WTC11 (cell line): ENCODE results near the gene FHOD3. TPM values are rescaled to one million over a fixed set of nuclear protein-coding genes. Genes with fewer than 3 reads are reported as not detected.

Source experiments
- ATAC-seq: fragments of 200-7000 bp; cut with Tn5 transposase; 2 replicates; pipeline ENCODE4 v1.10.0; 2021; ENCODE audit warnings: mild to moderate bottlenecking, moderate library complexity
- CTCF ChIA-PET: fragments of 300-600 bp; sonication (Branson Sonifier 250); formaldehyde crosslinking; loops from one replicate; lab custom pipeline; 2021; ENCODE audit warnings: antibody characterized with exemption; lab: Charles Lee
- POLR2A ChIA-PET: fragments of 350-600 bp; sonication (Branson Sonifier 250); formaldehyde crosslinking; loops from one replicate; lab custom pipeline; 2021; ENCODE audit warnings: antibody characterized with exemption; lab: Charles Lee
- DNase-seq: peaks from one replicate; pipeline ENCODE4 v3.0.0; 2021; ENCODE audit warnings: low spot score
- H3K27ac Mint-ChIP-seq: 2 replicates; pipeline ENCODE4 v1.8.0; 2021; ENCODE audit warnings: mixed read lengths
- H3K27me3 Mint-ChIP-seq: 2 replicates; pipeline ENCODE4 v1.8.0; 2021; ENCODE audit warnings: low read depth, mild to moderate bottlenecking, moderate library complexity, mixed read lengths
- H3K36me3 Mint-ChIP-seq: 2 replicates; pipeline ENCODE4 v1.8.0; 2021; ENCODE audit warnings: mixed read lengths
- H3K4me1 Mint-ChIP-seq: 2 replicates; pipeline ENCODE4 v1.8.0; 2022; ENCODE audit warnings: mixed read lengths
- H3K4me3 Mint-ChIP-seq: 2 replicates; pipeline ENCODE4 v1.8.0; 2021; ENCODE audit warnings: mild to moderate bottlenecking, moderate library complexity, mixed read lengths
- H3K9me3 Mint-ChIP-seq: 2 replicates; pipeline ENCODE4 v1.8.0; 2021; ENCODE audit warnings: mixed read lengths
- AR ChIP-seq: fragments of 250-450 bp; sonication (Bioruptor Pico); IDR thresholded peaks from 2 replicates; pipeline ENCODE4 v1.9.0; 2021; ENCODE audit warnings: mild to moderate bottlenecking
- ATF1 ChIP-seq: sonication (generic); formaldehyde crosslinking; IDR thresholded peaks from 2 replicates; pipeline ENCODE4 v1.8.1; 2023; ENCODE audit warnings: mild to moderate bottlenecking, moderate library complexity, missing genetic modification reagents
- CBFB ChIP-seq: sonication (generic); formaldehyde crosslinking; IDR thresholded peaks from 2 replicates; pipeline ENCODE4 v1.8.1; 2022; ENCODE audit warnings: mild to moderate bottlenecking, low read depth, missing genetic modification reagents
- CREM ChIP-seq: sonication (generic); formaldehyde crosslinking; IDR thresholded peaks from 2 replicates; pipeline ENCODE4 v1.8.1; 2022; ENCODE audit warnings: mild to moderate bottlenecking, missing genetic modification reagents, moderate library complexity
- E2F1 ChIP-seq: sonication (generic); formaldehyde crosslinking; IDR thresholded peaks from 2 replicates; pipeline ENCODE4 v1.8.0; 2022; ENCODE audit warnings: mild to moderate bottlenecking, missing genetic modification reagents
- ELF4 ChIP-seq: sonication (generic); formaldehyde crosslinking; IDR thresholded peaks from 2 replicates; pipeline ENCODE4 v1.8.1; 2022; ENCODE audit warnings: low read depth, mild to moderate bottlenecking, moderate library complexity, missing genetic modification reagents
- FOXP1 ChIP-seq: sonication (generic); formaldehyde crosslinking; IDR thresholded peaks from 2 replicates; pipeline ENCODE4 v1.8.0; 2022; ENCODE audit warnings: missing genetic modification reagents, mild to moderate bottlenecking, moderate library complexity, borderline replicate concordance
- GRHL2 ChIP-seq: fragments of 250-450 bp; sonication (Bioruptor Pico); IDR thresholded peaks from 2 replicates; pipeline ENCODE4 v1.8.0; 2022; ENCODE audit warnings: mild to moderate bottlenecking, moderate library complexity; ENCODE audit not compliant: insufficient replicate concordance, severe bottlenecking
- IRF1 ChIP-seq: sonication (generic); formaldehyde crosslinking; IDR thresholded peaks from 2 replicates; pipeline ENCODE4 v1.8.0; 2023; ENCODE audit warnings: missing genetic modification reagents
- NR3C1 ChIP-seq: sonication (generic); formaldehyde crosslinking; conservative IDR thresholded peaks from 2 replicates; pipeline ENCODE4 v1.8.1; 2023; ENCODE audit warnings: low read depth, mild to moderate bottlenecking, missing genetic modification reagents
- RORB ChIP-seq: fragments of 250-450 bp; sonication (Bioruptor Pico); IDR thresholded peaks from 2 replicates; pipeline ENCODE4 v1.9.0; 2021; ENCODE audit warnings: mild to moderate bottlenecking
- SMAD3 ChIP-seq: sonication (generic); formaldehyde crosslinking; IDR thresholded peaks from 2 replicates; pipeline ENCODE4 v1.8.0; 2022; ENCODE audit warnings: missing genetic modification reagents, mild to moderate bottlenecking, borderline replicate concordance
- TEAD1 ChIP-seq: sonication (generic); formaldehyde crosslinking; IDR thresholded peaks from 2 replicates; pipeline ENCODE4 v1.8.0; 2022; ENCODE audit warnings: mild to moderate bottlenecking, missing genetic modification reagents
- USF1 ChIP-seq: sonication (generic); formaldehyde crosslinking; IDR thresholded peaks from 2 replicates; pipeline ENCODE4 v1.8.0; 2022; ENCODE audit warnings: mild to moderate bottlenecking, missing genetic modification reagents
- ZBTB43 ChIP-seq: sonication (generic); formaldehyde crosslinking; IDR thresholded peaks from 2 replicates; pipeline ENCODE4 v1.8.1; 2023; ENCODE audit warnings: mild to moderate bottlenecking, missing genetic modification reagents
- ZNF219 ChIP-seq: sonication (generic); formaldehyde crosslinking; IDR thresholded peaks from 2 replicates; pipeline ENCODE4 v1.8.0; 2023; ENCODE audit warnings: missing genetic modification reagents, mild to moderate bottlenecking, borderline replicate concordance
- ZNF232 ChIP-seq: sonication (generic); formaldehyde crosslinking; IDR thresholded peaks from 2 replicates; pipeline ENCODE4 v1.8.0; 2022; ENCODE audit warnings: mild to moderate bottlenecking, missing genetic modification reagents
- ZNF425 ChIP-seq: fragments of 250-450 bp; sonication (Bioruptor Pico); conservative IDR thresholded peaks from 2 replicates; pipeline ENCODE4 v1.9.0; 2021; ENCODE audit warnings: mild to moderate bottlenecking
- ZNF512 ChIP-seq: sonication (generic); formaldehyde crosslinking; IDR thresholded peaks from 2 replicates; pipeline ENCODE4 v1.8.1; 2022; ENCODE audit warnings: missing genetic modification reagents, borderline replicate concordance
- total RNA-seq: library from RNA; stranded (reverse); gene quantifications from 3 replicates; pipeline ENCODE4 v1.2.3, GENCODE V29; 2021

FHOD3 gene
- total RNA-seq, 1 experiment from 2014 or later, result 3.8 TPM

- no peak for TF ChIP-seq ZNF219
- TF ChIP-seq AR (CRISPR knock-in tag), result no peak
- TF ChIP-seq SMAD3, result no peak
- TF ChIP-seq ATF1 (CRISPR knock-in tag), result no peak
- no peak for TF ChIP-seq USF1 (CRISPR knock-in tag)
- TF ChIP-seq CBFB (CRISPR knock-in tag), result no peak
- no peak for TF ChIP-seq RORB (CRISPR knock-in tag)
- TF ChIP-seq FOXP1 (CRISPR knock-in tag), result no peak
- TF ChIP-seq TEAD1, result no peak
- no peak for TF ChIP-seq ZNF425 (CRISPR knock-in tag)
- TF ChIP-seq E2F1 (CRISPR knock-in tag), result no peak
- TF ChIP-seq, all 79 proteins: peak for 0
- ChIA-PET POLR2A (no interaction called here), CTCF (interaction anchor here (0.7 kb wide), 1 partner anchor 1797 kb away, joined by 3 read pairs; no protein-coding TSS in a partner anchor)
- Mint-ChIP-seq H3K27ac (no peak overlapping the region), H3K27me3 (no peaks in the 10 kb centered on the region), H3K4me3 (no peak overlapping the region), H3K36me3 (no peaks in the 10 kb centered on the region), H3K4me1 (no peaks in the 10 kb centered on the region), H3K9me3 (no peaks in the 10 kb centered on the region)
- ATAC-seq (no peak), DNase-seq (no peak)
Observed at GRCh38 chr18:36663312-36663711, 365.8 kb downstream of the FHOD3 start.

GRCh38 chr18:36665952-36666351 lies 368.4 kb downstream of the FHOD3 start:
- TF ChIP-seq ZNF512 (CRISPR knock-in tag) (no peak), ZNF232 (no peak)
- no peak overlapping the region for H3K27ac Mint-ChIP-seq
- ATAC-seq (no peak), DNase-seq (no peak)
- H3K9me3 Mint-ChIP-seq, result no peaks in the 10 kb centered on the region
- ChIA-PET POLR2A (no interaction called here), CTCF (interaction anchor here (1.1 kb wide), 1 partner anchor 22 kb away, joined by 3 read pairs; no protein-coding TSS in a partner anchor)
- H3K4me3 Mint-ChIP-seq, result no peak overlapping the region
- H3K36me3 Mint-ChIP-seq, result no peaks in the 10 kb centered on the region
- H3K27me3 Mint-ChIP-seq, result no peaks in the 10 kb centered on the region
- H3K4me1 Mint-ChIP-seq, result no peaks in the 10 kb centered on the region

GRCh38 chr18:36667811-36668210 lies 370.3 kb downstream of the FHOD3 start:
- Mint-ChIP-seq H3K9me3 (no peaks in the 10 kb centered on the region), H3K27me3 (no peaks in the 10 kb centered on the region), H3K27ac (no peak overlapping the region), H3K36me3 (no peaks in the 10 kb centered on the region), H3K4me3 (no peak overlapping the region), H3K4me1 (peaks cover under 1% of the 10 kb centered on the region)
- ChIA-PET POLR2A (no interaction called here), CTCF (interaction anchor here (0.8 kb wide), 1 partner anchor 20 kb away, joined by 3 read pairs; no protein-coding TSS in a partner anchor)
- DNase-seq (no peak), ATAC-seq (no peak)
- TF ChIP-seq ZBTB43 (CRISPR knock-in tag), result no peak
- TF ChIP-seq GRHL2 (CRISPR knock-in tag), result no peak
- TF ChIP-seq TEAD1, result no peak
- TF ChIP-seq CREM (CRISPR knock-in tag), result no peak
- no peak for TF ChIP-seq ELF4 (CRISPR knock-in tag)
- no peak for TF ChIP-seq IRF1 (CRISPR knock-in tag)
- TF ChIP-seq E2F1 (CRISPR knock-in tag), result no peak
- TF ChIP-seq RORB (CRISPR knock-in tag), result no peak
- TF ChIP-seq NR3C1 (CRISPR knock-in tag), result no peak
